ENCODE data around the gene TNKS1BP1.

- TF ChIP-seq CTCF (IDR thresholded peaks at IDR 0.05; ENCODE audit: borderline replicate concordance, extremely low read depth, low read length, poor library complexity, severe bottlenecking) (no peak), EZH2 (IDR thresholded peaks at IDR 0.05; ENCODE audit: borderline replicate concordance, low read depth, low read length, severe bottlenecking) (no peak)
Measured at GRCh38 chr11:57311109-57311936, 13.4 kb downstream of the TNKS1BP1 start.

Data from DND-41 (cell line).